Measurements from ENCODE around the gene RBM19.

- TF ChIP-seq CTCF (IDR thresholded peaks at IDR 0.05; ENCODE audit: insufficient read depth, low read length) (no peak), POLR2AphosphoS5 (IDR thresholded peaks at IDR 0.05; ENCODE audit: low read depth) (no peak), REST (IDR thresholded peaks at IDR 0.05; ENCODE audit: insufficient replicate concordance, low read depth) (no peak)
Measured at GRCh38 chr12:113882690-113883089, 83.4 kb downstream of the RBM19 start.

Data from HL-60 (cell line).